Fibroblast of the aortic adventitia (primary cell): ENCODE measurements around the gene CDH20. TPM values are rescaled to one million over a fixed set of nuclear protein-coding genes. Genes with fewer than 3 reads are reported as not detected.

Experiments
- DNase-seq: peaks from one replicate; pipeline ENCODE4 v3.0.0-alpha.2; 2010; ENCODE audit warnings: low read depth
- H3K4me3 ChIP-seq: 2 replicates; pipeline ENCODE4 v1.5.1; 2011; ENCODE audit warnings: low read depth, mild to moderate bottlenecking, control low read depth, low read length, moderate library complexity
- total RNA-seq: library from RNA; depleted of rRNA; stranded (reverse); fragments of >200 nt; gene quantifications from 2 replicates; pipeline ENCODE4 v1.2.3, GENCODE V29; 2012; ENCODE audit warnings: low replicate concordance
- TF ChIP-seq, protein P1 (sequence below): IDR thresholded peaks from 2 replicates; pipeline ENCODE4 v1.5.1; 2011; ENCODE audit warnings: mild to moderate bottlenecking, low read length, control low read depth, inconsistent platforms; ENCODE audit not compliant: insufficient read depth

The CDH20 gene
- total RNA-seq, 1 donor: 0.09 TPM

DNA sequence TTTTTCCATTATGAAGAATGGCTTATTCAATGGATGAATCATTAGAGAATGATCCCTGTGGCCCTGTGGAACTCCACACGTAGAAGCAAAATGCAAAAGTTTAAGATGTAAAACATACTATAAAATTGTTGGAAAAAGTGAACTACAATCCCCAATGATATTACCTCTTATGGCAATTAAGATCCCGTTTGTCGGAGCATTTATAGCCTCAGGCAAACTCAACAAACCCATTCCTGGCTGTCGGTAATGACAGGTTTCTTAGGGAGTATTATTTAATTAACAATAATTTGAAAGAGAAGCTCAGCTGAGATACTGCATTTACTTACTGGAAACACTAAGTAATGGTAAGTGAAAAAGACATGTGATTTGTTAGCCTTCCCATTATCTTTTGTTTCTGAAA lies 138.3 kb downstream of the CDH20 start:
- TF ChIP-seq, protein P1, sequence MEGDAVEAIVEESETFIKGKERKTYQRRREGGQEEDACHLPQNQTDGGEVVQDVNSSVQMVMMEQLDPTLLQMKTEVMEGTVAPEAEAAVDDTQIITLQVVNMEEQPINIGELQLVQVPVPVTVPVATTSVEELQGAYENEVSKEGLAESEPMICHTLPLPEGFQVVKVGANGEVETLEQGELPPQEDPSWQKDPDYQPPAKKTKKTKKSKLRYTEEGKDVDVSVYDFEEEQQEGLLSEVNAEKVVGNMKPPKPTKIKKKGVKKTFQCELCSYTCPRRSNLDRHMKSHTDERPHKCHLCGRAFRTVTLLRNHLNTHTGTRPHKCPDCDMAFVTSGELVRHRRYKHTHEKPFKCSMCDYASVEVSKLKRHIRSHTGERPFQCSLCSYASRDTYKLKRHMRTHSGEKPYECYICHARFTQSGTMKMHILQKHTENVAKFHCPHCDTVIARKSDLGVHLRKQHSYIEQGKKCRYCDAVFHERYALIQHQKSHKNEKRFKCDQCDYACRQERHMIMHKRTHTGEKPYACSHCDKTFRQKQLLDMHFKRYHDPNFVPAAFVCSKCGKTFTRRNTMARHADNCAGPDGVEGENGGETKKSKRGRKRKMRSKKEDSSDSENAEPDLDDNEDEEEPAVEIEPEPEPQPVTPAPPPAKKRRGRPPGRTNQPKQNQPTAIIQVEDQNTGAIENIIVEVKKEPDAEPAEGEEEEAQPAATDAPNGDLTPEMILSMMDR: no peak

DNA sequence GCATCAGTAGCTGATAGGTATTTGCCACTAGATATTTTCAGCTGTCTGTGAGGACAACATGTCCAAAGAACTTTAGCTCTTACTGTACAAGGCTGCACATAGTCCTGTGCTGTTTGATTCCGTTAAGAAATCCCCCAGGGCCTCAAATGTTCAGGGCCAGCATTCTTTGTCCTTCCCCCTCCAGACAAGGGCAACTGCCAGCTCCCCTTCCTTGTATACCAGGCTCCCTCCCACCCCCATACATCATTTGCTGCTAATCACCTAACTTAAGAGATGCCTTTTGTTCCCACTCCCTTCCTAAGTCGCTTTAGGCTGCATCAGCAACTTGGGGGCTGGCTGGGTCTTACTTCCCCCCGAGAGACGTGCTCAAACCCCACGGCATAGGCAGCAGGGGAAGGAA lies 138.7 kb downstream of the CDH20 start:
- no peak for DNase-seq
- TF ChIP-seq, protein P1: no peak
- H3K4me3 ChIP-seq: no peak overlapping the region

More for the DNA sequence above, 138.3 kb downstream of the CDH20 start:
- H3K4me3 ChIP-seq: no peak overlapping the region
- DNase-seq: peak; percentile 8

DNA sequence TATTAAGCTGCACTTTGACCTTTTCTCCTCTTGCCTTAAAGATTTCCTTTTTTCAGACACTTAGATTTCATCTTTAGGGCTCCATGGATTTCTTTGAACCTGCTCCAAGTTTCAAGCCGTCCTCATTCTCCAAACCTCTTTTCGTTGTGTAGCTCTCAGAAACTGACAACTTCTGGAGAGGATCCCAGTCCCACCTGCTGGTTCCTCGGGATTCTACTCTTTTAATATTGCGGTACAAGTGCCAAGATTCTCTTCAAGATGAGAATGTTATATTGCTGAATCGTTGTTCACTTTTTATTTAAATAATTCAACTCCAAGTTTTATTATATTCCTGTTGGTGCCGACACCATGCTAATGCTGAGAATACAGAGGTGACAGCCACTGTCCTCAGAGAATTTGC lies 141.1 kb downstream of the CDH20 start:
- no peak for DNase-seq
- no peak overlapping the region for H3K4me3 ChIP-seq
- TF ChIP-seq, protein P1: no peak

DNA sequence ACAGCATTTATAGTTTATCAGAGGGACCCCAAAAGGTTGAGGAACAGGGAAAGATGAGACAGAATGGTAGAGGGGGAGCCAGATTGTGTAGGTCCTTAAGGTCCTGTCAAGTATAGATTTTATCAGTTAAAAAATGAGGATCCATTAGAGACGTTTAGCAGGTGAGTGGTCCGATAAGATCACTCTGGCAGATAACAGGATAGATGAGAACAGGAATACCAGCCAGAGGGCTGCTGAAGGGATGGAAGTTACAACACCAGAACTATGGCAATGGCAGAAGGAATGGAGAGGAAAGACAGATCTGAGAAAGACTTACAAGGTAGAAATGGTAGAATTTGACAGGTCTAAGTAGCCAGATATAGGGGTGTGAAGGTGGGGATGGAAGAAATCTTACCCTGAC lies 141.7 kb downstream of the CDH20 start:
- no peak overlapping the region for H3K4me3 ChIP-seq
- TF ChIP-seq, protein P1: no peak
- DNase-seq: no peak

DNA sequence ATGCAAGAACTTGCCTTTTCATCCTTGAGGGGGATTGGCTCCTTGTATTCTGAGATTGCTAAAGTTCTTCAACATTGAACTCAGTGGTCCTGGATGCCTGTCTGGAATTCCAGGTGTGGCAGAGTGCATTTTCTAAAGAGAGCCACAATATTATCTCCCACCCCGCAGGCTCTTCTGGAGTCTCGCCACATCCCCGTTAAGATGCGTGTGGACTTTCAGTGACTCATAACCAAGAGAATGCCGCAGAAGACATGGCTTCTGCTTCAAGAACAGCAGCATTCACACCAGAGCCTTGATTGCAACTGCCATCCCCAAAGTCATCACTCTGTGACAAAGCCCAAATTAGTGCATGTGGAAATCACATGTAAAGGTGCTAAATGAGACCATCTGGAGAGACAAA lies 142.7 kb downstream of the CDH20 start:
- H3K4me3 ChIP-seq: no peak overlapping the region
- TF ChIP-seq, protein P1: no peak
- DNase-seq: no peak

DNA sequence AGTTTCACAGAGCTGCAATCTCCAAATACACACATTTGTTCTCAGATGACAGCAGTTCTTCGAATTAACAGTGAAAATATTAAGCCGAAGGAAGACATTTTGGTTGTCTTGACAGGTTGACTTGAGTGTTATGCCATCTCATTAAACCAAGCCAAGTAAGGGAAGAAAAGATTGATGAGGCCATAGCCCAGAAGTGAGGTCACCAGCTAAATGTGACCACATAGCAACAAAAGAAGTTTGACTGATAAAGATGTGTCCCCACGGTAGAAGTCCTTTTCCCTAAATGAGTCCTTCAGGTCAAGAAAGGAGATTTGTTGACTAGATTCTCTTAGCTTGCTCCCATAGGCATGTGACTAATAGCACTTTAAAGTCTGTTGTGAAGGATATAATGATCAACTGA lies 156.1 kb downstream of the CDH20 start:
- TF ChIP-seq, protein P1: no peak
- no peak overlapping the region for H3K4me3 ChIP-seq
- DNase-seq: no peak

DNA sequence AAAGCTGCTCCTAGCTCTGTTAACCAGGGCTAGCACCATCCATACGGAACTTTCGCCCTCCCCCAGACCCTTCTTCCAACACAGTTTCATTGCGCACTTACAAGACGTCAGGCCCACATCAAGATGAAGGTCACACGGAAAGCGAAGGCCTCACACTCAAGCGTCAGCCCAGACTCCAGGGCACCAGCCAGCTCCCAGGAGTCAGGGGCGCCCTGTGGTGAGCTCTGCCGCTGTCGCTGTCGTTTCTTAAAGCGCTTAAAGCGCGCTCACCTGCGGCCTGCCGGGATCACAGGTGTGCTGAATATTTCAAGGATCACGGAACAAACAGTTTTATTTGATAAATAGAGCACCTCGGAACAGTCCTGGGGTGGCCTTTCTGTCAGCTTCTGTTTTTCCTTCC lies 163.1 kb downstream of the CDH20 start:
- TF ChIP-seq, protein P1: no peak
- DNase-seq: no peak
- H3K4me3 ChIP-seq: no peak overlapping the region
